IMR-90 (cell line): ENCODE results near the gene RTEL1. TPM values are rescaled to one million over a fixed set of nuclear protein-coding genes. Genes with fewer than 3 reads are reported as not detected.

ENCODE experiments used
- ATAC-seq: fragments of 200-7000 bp; cut with Tn5 transposase; 2 replicates; pipeline ENCODE4 v1.9.1; 2020; ENCODE audit warnings: low read depth, mild to moderate bottlenecking, moderate library complexity
- BruUV-seq: library from RNA; stranded (reverse); fragments of 400-500 nt; replicated peaks from 2 replicates; lab custom pipeline; 2021; lab: Mats Ljungman, UMichigan
- CTCF ChIA-PET: fragments of 300-600 bp; formaldehyde crosslinking; extraction: SDS; loops from one replicate; lab custom pipeline; 2021; ENCODE audit warnings: antibody characterized with exemption; lab: Yijun Ruan, JAX
- POLR2A ChIA-PET: fragments of 300-600 bp; sonication (Branson Sonifier 250); formaldehyde crosslinking; loops from one replicate; lab custom pipeline; 2022; ENCODE audit warnings: antibody characterized with exemption; ENCODE audit not compliant: unreplicated experiment; lab: Charles Lee
- DNase-seq: peaks from one replicate; pipeline ENCODE4 v3.0.0; 2013
- H2AFZ ChIP-seq: replicated peaks from 2 replicates; pipeline ENCODE3; 2013; ENCODE audit warnings: low read length, mild to moderate bottlenecking; ENCODE audit not compliant: poor library complexity
- H2AK5ac ChIP-seq: 2 replicates; pipeline ENCODE4 v1.6.1; 2013; ENCODE audit warnings: low read depth, low read length, inconsistent platforms
- H2AK9ac ChIP-seq: replicated peaks from 2 replicates; pipeline ENCODE3; 2013; ENCODE audit warnings: mild to moderate bottlenecking, low read depth, low read length, moderate library complexity; ENCODE audit not compliant: poor library complexity
- H2BK120ac ChIP-seq: 2 replicates; pipeline ENCODE4 v1.6.1; 2013; ENCODE audit warnings: low read depth, low read length, inconsistent platforms
- H2BK15ac ChIP-seq: 3 replicates; pipeline ENCODE4 v1.6.1; 2013; ENCODE audit warnings: low read depth, low read length, inconsistent platforms
- H2BK20ac ChIP-seq: 2 replicates; pipeline ENCODE4 v1.6.1; 2013; ENCODE audit warnings: low read depth, mild to moderate bottlenecking, inconsistent platforms, low read length, moderate library complexity
- H2BK5ac ChIP-seq: 2 replicates; pipeline ENCODE4 v1.6.1; 2013; ENCODE audit warnings: mild to moderate bottlenecking, low read depth, low read length, inconsistent platforms; ENCODE audit not compliant: poor library complexity, severe bottlenecking
- H3K14ac ChIP-seq: replicated peaks from 2 replicates; pipeline ENCODE4 v1.6.1; 2013; ENCODE audit warnings: low read depth, low read length, inconsistent platforms
- H3K18ac ChIP-seq: 2 replicates; pipeline ENCODE4 v1.6.1; 2013; ENCODE audit warnings: low read depth, low read length, control low read depth
- H3K23ac ChIP-seq: 2 replicates; pipeline ENCODE4 v1.6.1; 2013; ENCODE audit warnings: low read depth, low read length, inconsistent platforms
- H3K27ac ChIP-seq: 2 replicates; pipeline ENCODE4 v1.5.1; 2013; ENCODE audit warnings: mild to moderate bottlenecking, control low read depth, low read length; ENCODE audit not compliant: insufficient read depth
- H3K27me3 ChIP-seq: 2 replicates; pipeline ENCODE4 v1.6.1; 2013; ENCODE audit warnings: low read length; ENCODE audit not compliant: control insufficient read depth, insufficient read depth
- H3K36me3 ChIP-seq: 2 replicates; pipeline ENCODE4 v1.6.1; 2013; ENCODE audit warnings: low read length, mixed read lengths; ENCODE audit not compliant: control insufficient read depth, insufficient read depth
- H3K4ac ChIP-seq: 2 replicates; pipeline ENCODE4 v1.6.1; 2013; ENCODE audit warnings: low read depth, low read length, inconsistent platforms
- H3K4me1 ChIP-seq: 2 replicates; pipeline ENCODE4 v1.6.1; 2013; ENCODE audit warnings: low read length, mixed read lengths; ENCODE audit not compliant: control insufficient read depth, insufficient read depth
- H3K4me2 ChIP-seq: 2 replicates; pipeline ENCODE4 v1.6.1; 2013; ENCODE audit warnings: low read depth, mild to moderate bottlenecking, control low read depth, low read length, moderate library complexity
- H3K4me3 ChIP-seq: 2 replicates; pipeline ENCODE4 v1.5.1; 2013; ENCODE audit warnings: low read depth, mild to moderate bottlenecking, control low read depth, low read length, moderate library complexity; ENCODE audit not compliant: insufficient read depth
- H3K56ac ChIP-seq: 2 replicates; pipeline ENCODE4 v1.6.1; 2013; ENCODE audit warnings: low read length, inconsistent platforms; ENCODE audit not compliant: insufficient read depth; ENCODE audit errors: extremely low read depth
- H3K79me1 ChIP-seq, 2 experiments: 2 replicates each; pipeline ENCODE4 v1.6.1; 2013; ENCODE audit warnings: low read length in 2 of 2, inconsistent platforms in 1 of 2, low read depth in 1 of 2
- H3K9ac ChIP-seq: 2 replicates; pipeline ENCODE4 v1.6.1; 2013; ENCODE audit warnings: low read depth, low read length, control low read depth
- H3K9me1 ChIP-seq: 2 replicates; pipeline ENCODE4 v1.6.1; 2013; ENCODE audit warnings: low read length, inconsistent platforms; ENCODE audit not compliant: insufficient read depth
- H3K9me3 ChIP-seq: 2 replicates; pipeline ENCODE4 v1.6.1; 2013; ENCODE audit warnings: low read length; ENCODE audit not compliant: control insufficient read depth, insufficient read depth
- H4K20me1 ChIP-seq: 2 replicates; pipeline ENCODE4 v1.6.1; 2013; ENCODE audit warnings: low read length, inconsistent platforms; ENCODE audit not compliant: insufficient read depth
- H4K5ac ChIP-seq: 2 replicates; pipeline ENCODE4 v1.6.1; 2013; ENCODE audit warnings: mild to moderate bottlenecking, low read depth, low read length, control low read depth
- H4K8ac ChIP-seq, 2 experiments: 2 replicates each; pipeline ENCODE4 v1.6.1; 2013; ENCODE audit warnings: low read depth in 2 of 2, low read length in 2 of 2, control low read depth in 1 of 2, inconsistent platforms in 1 of 2
- H4K91ac ChIP-seq: 2 replicates; pipeline ENCODE4 v1.6.1; 2013; ENCODE audit warnings: low read depth, low read length, inconsistent platforms; ENCODE audit not compliant: insufficient read depth
- CHD1 ChIP-seq: IDR thresholded peaks from 2 replicates; pipeline ENCODE4 v1.6.1; 2012; ENCODE audit warnings: low read depth, low read length, improper control_type of control experiment
- MXI1 ChIP-seq: IDR thresholded peaks from 2 replicates; pipeline ENCODE4 v1.6.1; 2012; ENCODE audit warnings: low read depth, mild to moderate bottlenecking, low read length, moderate library complexity, borderline replicate concordance
- RAD21 ChIP-seq: IDR thresholded peaks from 2 replicates; pipeline ENCODE4 v1.6.1; 2012; ENCODE audit warnings: low read length, improper control_type of control experiment
- SMC3 ChIP-seq: fragments of 150-350 bp; IDR thresholded peaks from 2 replicates; pipeline ENCODE4 v1.6.1; 2016; ENCODE audit warnings: low read depth, mild to moderate bottlenecking, antibody characterized with exemption, low read length, moderate library complexity
- WGBS, 2 experiments: methylation state at CpG; one replicate each; pipeline versions ENCODE4 v1.1.5 to v1.1.7; 2013; ENCODE audit warnings: missing lambda C conversion rate in 2 of 2; ENCODE audit not compliant: insufficient read length in 1 of 2; ENCODE audit errors: extremely low coverage in 2 of 2; 5-methylcytosine and 5-hydroxymethylcytosine counted together
- dilution Hi-C: fragments of 300-500 bp; cut with HindIII; formaldehyde crosslinking; loops from one replicate; pipeline ENCODE4 v1.14.3; 2018; ENCODE audit warnings: low sequenced_read_pairs; ENCODE audit not compliant: unreplicated experiment
- in situ Hi-C: fragments of 300-500 bp; cut with MboI; formaldehyde crosslinking; loops from 3 replicates; pipeline ENCODE4 v1.14.3; 2019; ENCODE audit warnings: low sequenced_read_pairs, inconsistent platforms, mixed read lengths
- intact Hi-C: fragments of 100-400 bp; cut with micrococcal nuclease; formaldehyde crosslinking; loops from 2 replicates; pipeline ENCODE4 v1.10.0; 2022
- polyA plus RNA-seq, 3 experiments: library from polyadenylated mRNA; depleted of rRNA; stranded (reverse); fragments of >200 nt; gene quantifications; 2 replicates each; pipeline ENCODE4 v1.2.3, GENCODE V29; 2012; ENCODE audit warnings: low replicate concordance in 1 of 3
- total RNA-seq: library from RNA; depleted of rRNA; stranded (reverse); fragments of >200 nt; gene quantifications from 2 replicates; pipeline ENCODE4 v1.2.3, GENCODE V29; 2012

RTEL1 gene
- total and polyA plus RNA-seq, 2 of the 4 experiments (the other 2 are of a cell fraction), result 14.7 to 18.8 TPM

DNA sequence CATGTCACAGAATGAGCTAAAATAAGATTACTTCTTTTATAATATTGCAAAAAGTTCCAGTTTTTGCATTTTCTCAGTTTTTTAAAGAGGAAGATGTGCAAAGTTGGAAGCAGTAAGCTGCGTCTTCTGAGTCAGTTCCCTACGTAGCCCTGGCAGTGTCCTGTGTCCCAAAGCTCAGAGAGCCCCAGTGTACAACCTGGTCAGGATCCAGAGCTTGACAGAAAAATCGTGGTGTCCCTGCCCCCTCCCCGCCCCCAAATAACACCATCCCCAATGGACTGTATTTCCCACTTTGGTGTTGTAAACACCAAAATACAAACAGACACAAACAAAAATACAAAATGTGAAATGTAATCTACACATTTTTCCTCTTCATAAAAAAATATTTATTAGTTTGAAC is 86.0 kb downstream of the RTEL1 start:
- H3K4me1 ChIP-seq, result peaks cover 6% of the 10 kb centered on the region
- H2AK9ac ChIP-seq, result no peak overlapping the region
- TF ChIP-seq SMC3, result no peak
- TF ChIP-seq CHD1, result no peak
- no peak for TF ChIP-seq MXI1
- no peak for TF ChIP-seq RAD21
- no peak overlapping the region for H2BK120ac ChIP-seq
- H3K9ac ChIP-seq, result no peak overlapping the region
- 66% methylated on average over 3 of the region's 4 CpGs; no CpG with 5 or more reads in 1 of the 2 experiments for WGBS, 2 experiments
- H3K23ac ChIP-seq, result no peak overlapping the region
- H3K9me3 ChIP-seq, result no peaks in the 10 kb centered on the region
- H3K9me1 ChIP-seq, result no peaks in the 10 kb centered on the region
- H4K5ac ChIP-seq, result no peak overlapping the region
- no peaks in the 10 kb centered on the region for H3K27me3 ChIP-seq
- no peak overlapping the region for H2BK20ac ChIP-seq
- H4K8ac ChIP-seq, result no peak overlapping the region
- no TSS peak for BruUV-seq
- no peak overlapping the region for H3K18ac ChIP-seq
- ATAC-seq (no peak), DNase-seq (no peak)
- POLR2A ChIA-PET, result interaction anchor here (0.7 kb wide), 1 partner anchor 86 kb away, joined by 3 read pairs; the partner anchor contains the start of gene RTEL1
- no peak overlapping the region for H2AFZ ChIP-seq
- intact Hi-C loops (no loop called here), in situ Hi-C loops (no loop called here), dilution Hi-C loops (no loop called here)
- no peak overlapping the region for H2BK15ac ChIP-seq
- H2AK5ac ChIP-seq, result no peak overlapping the region
- peaks cover 30% of the 10 kb centered on the region; the same call in 1 of the 2 replicates for H3K36me3 ChIP-seq
- no peak overlapping the region for H2BK5ac ChIP-seq
- H3K4ac ChIP-seq, result no peak overlapping the region
- H3K4me3 ChIP-seq, result no peak overlapping the region
- H3K14ac ChIP-seq, result no peak overlapping the region
- H4K20me1 ChIP-seq, result peaks cover 11% of the 10 kb centered on the region
- H3K27ac ChIP-seq, result no peak overlapping the region
- CTCF ChIA-PET, result no interaction called here
- no peak overlapping the region for H4K91ac ChIP-seq
- no peak overlapping the region for H3K56ac ChIP-seq
- no peak overlapping the region for H3K4me2 ChIP-seq
- peaks cover 4 to 9% of the 10 kb centered on the region in 2 experiments; a peak in 2 of 4 replicates for H3K79me1 ChIP-seq
